Activated CD4-positive, alpha-beta T cell treated with anti-CD3 and anti-CD28 coated beads for 36 hours (primary cell): ENCODE results near the gene ADGRG3. TPM values are rescaled to one million over a fixed set of nuclear protein-coding genes. Genes with fewer than 3 reads are reported as not detected.

Experiments used
- ATAC-seq: fragments of 200-7000 bp; cut with Tn5 transposase; one replicate; pipeline ENCODE4 v1.10.0; 2021; ENCODE audit warnings: mild to moderate bottlenecking, moderate library complexity
- CTCF ChIA-PET: fragments of 350-600 bp; sonication (Branson Sonifier 250); formaldehyde crosslinking; loops from one replicate; lab custom pipeline; 2021; ENCODE audit warnings: antibody characterized with exemption; lab: Charles Lee
- POLR2A ChIA-PET: fragments of 350-600 bp; sonication (Branson Sonifier 250); formaldehyde crosslinking; loops from one replicate; lab custom pipeline; 2021; ENCODE audit warnings: antibody characterized with exemption, inconsistent platforms; lab: Charles Lee
- DNase-seq: peaks from one replicate; pipeline ENCODE4 v3.0.0-alpha.2; 2020
- H3K27ac Mint-ChIP-seq: one replicate; pipeline ENCODE4 v1.8.0; 2021; ENCODE audit warnings: mixed read lengths
- H3K27me3 Mint-ChIP-seq: one replicate; pipeline ENCODE4 v1.8.0; 2021; ENCODE audit warnings: mixed read lengths
- H3K36me3 Mint-ChIP-seq: one replicate; pipeline ENCODE4 v1.8.0; 2021; ENCODE audit warnings: low read depth, mixed read lengths
- H3K4me1 Mint-ChIP-seq: one replicate; pipeline ENCODE4 v1.8.0; 2021; ENCODE audit warnings: mixed read lengths
- H3K4me3 Mint-ChIP-seq: one replicate; pipeline ENCODE4 v1.8.0; 2021; ENCODE audit warnings: mild to moderate bottlenecking, moderate library complexity, mixed read lengths
- H3K9me3 Mint-ChIP-seq: one replicate; pipeline ENCODE4 v1.8.0; 2021; ENCODE audit warnings: low read depth, mixed read lengths
- intact Hi-C, 2 experiments: fragments of 100-400 bp; cut with DNase I in 1 of 2; cut with micrococcal nuclease in 1 of 2; formaldehyde crosslinking; loops; one replicate each; pipeline versions ENCODE4 v1.14.2 to v1.15.1; 2022 to 2024; cut with DNase I, micrococcal nuclease
- total RNA-seq, 2 experiments: library from RNA; stranded (reverse); gene quantifications; one replicate each; pipeline ENCODE4 v1.2.3, GENCODE V29; 2021

The ADGRG3 gene
- total RNA-seq, 2 experiments from 2014 or later = not detected

- Mint-ChIP-seq H3K9me3 (no peaks in the 10 kb centered on the region), H3K27ac (no peak overlapping the region), H3K4me1 (peaks cover 22% of the 10 kb centered on the region), H3K36me3 (peaks cover 5% of the 10 kb centered on the region), H3K27me3 (no peaks in the 10 kb centered on the region), H3K4me3 (no peak overlapping the region)
- CTCF ChIA-PET = interaction anchor here (0.8 kb wide), 1 partner anchor 151 kb away, joined by 4 read pairs; no protein-coding TSS in a partner anchor
- POLR2A ChIA-PET = interaction anchor here (0.6 kb wide), 1 partner anchor 22 kb away, joined by 3 read pairs; no protein-coding TSS in a partner anchor
- no peak for ATAC-seq
- DNase-seq = no peak
- intact Hi-C loops = loop anchor here (5.0 to 10.0 kb wide), 3 partner anchors 147 to 1314 kb away; partner anchors contain the start of gene AMFR (in 1 of the 2)
These were observed 70.7 kb downstream of the ADGRG3 start for GRCh38 chr16:57738844-57739243.

Other genes with a start within 250 kb of the ADGRG3 start
- 10 to 100 TPM; 41.7 to 42.6 TPM for gene CIAPIN1, start 220.9 kb upstream of the ADGRG3 start, total RNA-seq
- 10 to 100 TPM; 39.4 to 52.1 TPM for gene COQ9, start 220.8 kb upstream of the ADGRG3 start, total RNA-seq
- 10 to 100 TPM; 54.3 to 57.1 TPM for gene POLR2C, start 205.6 kb upstream of the ADGRG3 start, total RNA-seq
- gene DOK4, start 181.8 kb upstream of the ADGRG3 start, total RNA-seq = 1 to 10 TPM; 5.7 to 6.7 TPM
- gene CCDC102A, start 131.7 kb upstream of the ADGRG3 start, total RNA-seq = 1 to 10 TPM; 8.8 to 9.0 TPM
- gene ADGRG5, start 125.7 kb upstream of the ADGRG3 start, total RNA-seq = 1 to 10 TPM; 3.0 to 4.9 TPM
- 1 to 10 TPM; 6.3 to 6.8 TPM for gene ADGRG1, start 39.7 kb upstream of the ADGRG3 start, total RNA-seq
- gene DRC7, start 26.5 kb downstream of the ADGRG3 start, total RNA-seq = under 1 TPM in 1 of 2 experiments, not detected in 1; 0.05 TPM
- gene KATNB1, start 67.5 kb downstream of the ADGRG3 start, total RNA-seq = 10 to 100 TPM; 28.1 to 29.3 TPM
- under 1 TPM; 0.32 to 0.66 TPM for gene KIFC3, start 134.2 kb downstream of the ADGRG3 start, total RNA-seq